OCI-LY7 (cell line): ENCODE results near the gene RAET1L. TPM values are rescaled to one million over a fixed set of nuclear protein-coding genes. Genes with fewer than 3 reads are reported as not detected.
"Not testable (repeated sequence)": the region's sequence is repeated elsewhere in the genome, so short reads cannot be mapped to it uniquely, and the experiment has no call there.

Experiments used
- BruUV-seq: library from RNA; stranded (reverse); fragments of 400-500 nt; replicated peaks from 2 replicates; lab custom pipeline; 2021; lab: Mats Ljungman, UMichigan
- CTCF ChIA-PET: fragments of 300-600 bp; sonication (Branson Sonifier 250); formaldehyde crosslinking; loops from one replicate; lab custom pipeline; 2022; ENCODE audit warnings: antibody characterized with exemption; ENCODE audit not compliant: unreplicated experiment; lab: Charles Lee
- POLR2A ChIA-PET: fragments of 300-600 bp; sonication (Branson Sonifier 250); formaldehyde crosslinking; loops from one replicate; lab custom pipeline; 2022; ENCODE audit warnings: antibody characterized with exemption; lab: Charles Lee
- DNase-seq: peaks from one replicate; pipeline ENCODE4 v3.0.0-alpha.2; 2015; ENCODE audit warnings: low spot score
- H2AFZ ChIP-seq: fragments of 200-600 bp; sonication (generic), shearing (Covaris generic); 2 replicates; pipeline ENCODE4 v1.6.1; 2014; ENCODE audit warnings: mild to moderate bottlenecking, antibody characterized with exemption, low read length, moderate library complexity
- H3K27ac ChIP-seq: fragments of 200-600 bp; sonication (generic); 2 replicates; pipeline ENCODE4 v1.5.1; 2014; ENCODE audit warnings: mixed run types, low read depth, mild to moderate bottlenecking, moderate library complexity, low read length, inconsistent platforms; ENCODE audit not compliant: poor library complexity, severe bottlenecking
- H3K36me3 ChIP-seq: fragments of 200-600 bp; sonication (generic); 2 replicates; pipeline ENCODE4 v1.6.1; 2014; ENCODE audit warnings: mild to moderate bottlenecking, antibody characterized with exemption, low read length, moderate library complexity, mixed read lengths; ENCODE audit not compliant: insufficient read depth
- H3K4me1 ChIP-seq: fragments of 200-600 bp; sonication (generic); 2 replicates; pipeline ENCODE4 v1.5.1; 2014; ENCODE audit warnings: mild to moderate bottlenecking, low read length; ENCODE audit not compliant: insufficient read depth, poor library complexity, severe bottlenecking
- H3K4me2 ChIP-seq: fragments of 200-600 bp; sonication (generic); 2 replicates; pipeline ENCODE4 v1.6.1; 2014; ENCODE audit warnings: mild to moderate bottlenecking, low read length
- H3K4me3 ChIP-seq: fragments of 200-600 bp; sonication (generic); 2 replicates; pipeline ENCODE4 v1.5.1; 2014; ENCODE audit warnings: mild to moderate bottlenecking, low read depth, low read length; ENCODE audit not compliant: poor library complexity, severe bottlenecking
- H3K79me2 ChIP-seq: fragments of 200-600 bp; sonication (generic); 2 replicates; pipeline ENCODE4 v1.6.1; 2016; ENCODE audit warnings: low read depth, mild to moderate bottlenecking, low read length, moderate library complexity, mixed read lengths; ENCODE audit not compliant: insufficient read depth
- H3K9me2 ChIP-seq: fragments of 200-600 bp; sonication (generic); 2 replicates; pipeline ENCODE4 v1.6.1; 2016; ENCODE audit warnings: mild to moderate bottlenecking, low read length, mixed read lengths; ENCODE audit not compliant: insufficient read depth
- H3K9me3 ChIP-seq: fragments of 200-600 bp; sonication (generic); 2 replicates; pipeline ENCODE4 v1.6.1; 2014; ENCODE audit warnings: mild to moderate bottlenecking, mixed run types, low read length, mixed read lengths
- H4K20me1 ChIP-seq: fragments of 200-600 bp; sonication (generic); 2 replicates; pipeline ENCODE4 v1.6.1; 2014; ENCODE audit warnings: mild to moderate bottlenecking, antibody characterized with exemption, low read length, moderate library complexity, mixed read lengths; ENCODE audit not compliant: insufficient read depth
- CTCF ChIP-seq: fragments of 200-600 bp; sonication (generic); conservative IDR thresholded peaks from 2 replicates; pipeline ENCODE4 v1.5.1; 2014; ENCODE audit warnings: mild to moderate bottlenecking, antibody characterized with exemption, low read length, moderate library complexity, mixed read lengths
- EZH2phosphoT487 ChIP-seq: fragments of 200-600 bp; sonication (generic); IDR thresholded peaks from 2 replicates; pipeline ENCODE4 v1.6.1; 2018; ENCODE audit warnings: low read depth, borderline replicate concordance, mild to moderate bottlenecking, mixed run types, antibody characterized with exemption, low read length, moderate library complexity, mixed read lengths
- intact Hi-C: fragments of 100-400 bp; cut with micrococcal nuclease; formaldehyde crosslinking; loops from one replicate; pipeline ENCODE4 v1.10.0; 2022; ENCODE audit not compliant: unreplicated experiment
- total RNA-seq, 2 experiments: library from RNA; depleted of rRNA in 1 of 2; stranded (reverse); fragments of >200 nt in 1 of 2; shearing (Covaris generic) in 1 of 2; gene quantifications; 2 replicates each; pipeline ENCODE4 v1.2.3, GENCODE V29; 2014 to 2022

Gene RAET1L
- total RNA-seq, 2 experiments from 2014 or later: not detected

- Histone ChIP-seq H3K4me1 (peaks cover 11% of the 10 kb centered on the region), H3K36me3 (0 out of 2 replicates have a peak, but pooled peaks cover under 1% of the 10 kb centered on the region), H3K9me3 (no peaks in the 10 kb centered on the region), H3K79me2 (no peaks in the 10 kb centered on the region), H3K4me2 (no peak overlapping the region), H2AFZ (no peak overlapping the region), H3K4me3 (no peak overlapping the region), H3K9me2 (no peaks in the 10 kb centered on the region), H3K27ac (no peak overlapping the region), H4K20me1 (no peaks in the 10 kb centered on the region; the same call in 1 of the 2 replicates)
- BruUV-seq: no TSS peak
- no peak for DNase-seq
- ChIA-PET POLR2A (no interaction called here), CTCF (no interaction called here)
- intact Hi-C loops: no loop called here
- TF ChIP-seq CTCF (no peak), EZH2phosphoT487 (no peak)
Measured at GRCh38 chr6:149995235-149995750, 30.0 kb downstream of the RAET1L start.

DNA sequence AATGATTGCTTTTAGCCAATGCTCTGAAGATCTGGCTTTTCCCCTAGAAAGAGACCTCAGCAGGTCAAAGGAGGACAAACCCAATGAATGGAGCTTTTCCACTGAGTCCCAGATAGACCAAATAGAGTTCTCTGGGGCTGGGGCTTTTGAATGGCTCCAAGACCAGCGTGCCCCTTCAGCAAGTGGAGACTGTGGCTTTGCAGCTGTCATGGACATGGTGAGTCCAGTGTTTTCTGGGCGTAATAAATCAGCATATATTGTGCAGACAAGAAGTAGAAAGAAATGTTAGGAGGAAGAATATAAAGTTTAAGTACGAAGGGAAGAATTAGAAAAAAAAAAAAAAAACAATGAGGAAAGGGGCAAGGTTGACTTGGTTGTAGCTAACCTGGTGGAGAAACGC, 33.5 kb downstream of the RAET1L start:
- Histone ChIP-seq H3K36me3 (no peaks in the 10 kb centered on the region), H3K4me3 (no peak overlapping the region), H3K4me1 (peaks cover 12% of the 10 kb centered on the region), H3K27ac (no peak overlapping the region), H3K9me3 (no peaks in the 10 kb centered on the region), H3K79me2 (no peaks in the 10 kb centered on the region), H3K4me2 (0 out of 2 replicates have a peak overlapping the region, but pooled peaks have one; percentile 43), H4K20me1 (peaks cover 5% of the 10 kb centered on the region), H3K9me2 (no peaks in the 10 kb centered on the region), H2AFZ (no peak overlapping the region)
- ChIA-PET POLR2A (interaction anchor here (0.6 to 0.9 kb wide), 3 partner anchors 8 to 100 kb away, joined by 3 read pairs; no protein-coding TSS in a partner anchor), CTCF (no interaction called here)
- no TSS peak for BruUV-seq
- intact Hi-C loops: no loop called here
- no peak for TF ChIP-seq EZH2phosphoT487
- DNase-seq: no peak

DNA sequence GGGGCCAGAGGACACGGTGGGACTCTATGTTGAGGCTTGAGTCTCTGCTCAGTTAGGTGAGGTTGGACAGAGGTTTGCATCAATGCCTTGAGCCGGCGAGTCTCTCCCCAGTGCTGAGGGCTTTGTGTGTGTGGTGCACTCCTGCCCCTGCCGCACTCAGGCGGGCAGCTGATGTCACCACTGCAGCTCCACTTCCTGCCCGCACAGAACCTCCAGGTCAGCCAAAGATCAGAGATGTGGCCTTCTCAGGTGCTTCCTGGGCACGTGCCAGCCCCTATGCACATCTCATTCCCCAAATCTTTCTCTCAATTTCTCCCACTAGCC, 33.9 kb downstream of the RAET1L start:
- H2AFZ ChIP-seq, H3K4me3 ChIP-seq, intact Hi-C loops, H3K27ac ChIP-seq, DNase-seq, CTCF ChIA-PET, H3K79me2 ChIP-seq, H3K9me2 ChIP-seq, H4K20me1 ChIP-seq, BruUV-seq, H3K36me3 ChIP-seq, H3K9me3 ChIP-seq: not testable (repeated sequence)
- Histone ChIP-seq H3K4me1 (peaks cover 12% of the 10 kb centered on the region), H3K4me2 (peak overlapping the region; percentile 43)
- POLR2A ChIA-PET: interaction anchor here (0.6 kb wide), 1 partner anchor 99 kb away, joined by 3 read pairs; no protein-coding TSS in a partner anchor
